K562 (cell line): Measurements from ENCODE around the gene ZKSCAN3. TPM values are rescaled to one million over a fixed set of nuclear protein-coding genes. Genes with fewer than 3 reads are reported as not detected.

Experiments
- ATF6 ChIP-seq: sonication (generic); formaldehyde crosslinking; IDR thresholded peaks from 2 replicates; pipeline ENCODE4 v1.4.0; 2020; ENCODE audit warnings: mild to moderate bottlenecking, missing genetic modification reagents
- HDAC3 ChIP-seq: fragments of 450-650 bp; IDR thresholded peaks from 2 replicates; pipeline ENCODE4 v1.6.1; 2018; ENCODE audit warnings: borderline replicate concordance, mild to moderate bottlenecking, moderate library complexity; ENCODE audit not compliant: partially characterized antibody
- IRF2 ChIP-seq: sonication (generic); formaldehyde crosslinking; IDR thresholded peaks from 2 replicates; pipeline ENCODE4 v1.8.1; 2022; ENCODE audit warnings: mild to moderate bottlenecking, missing genetic modification reagents
- POLR2H ChIP-seq: IDR thresholded peaks from 2 replicates; pipeline ENCODE4 v1.6.1; 2016; ENCODE audit warnings: missing genetic modification characterization, low read depth, mild to moderate bottlenecking, control low read depth, missing compliant biosample characterization, moderate library complexity
- ZNF407 ChIP-seq: fragments of 450-650 bp; IDR thresholded peaks from 2 replicates; pipeline ENCODE4 v1.6.1; 2016; ENCODE audit warnings: low read depth
- polyA plus RNA-seq, 8 experiments: library from polyadenylated mRNA; depleted of rRNA in 4 of 8; stranded (reverse) in 5 of 8; unstranded in 3 of 8; fragments of >200 nt; fragmentation: Nextera tagmentation in 2 of 8; fragmentation: Illumina TruSeq in 1 of 8; extraction: Ambion mirVana in 2 of 8; extraction: Trizol in 1 of 8; gene quantifications; 2 replicates each; pipeline versions ENCODE4 v1.2.1 to v1.2.3, GENCODE V29; 2011 to 2014; ENCODE audit warnings: inconsistent platforms in 1 of 8, missing spikeins in 1 of 8
- total RNA-seq, 7 experiments: library from RNA; depleted of rRNA in 6 of 7; stranded (reverse); fragments of >200 nt in 6 of 7; fragmentation: Illumina TruSeq in 2 of 7; extraction: Trizol in 2 of 7; gene quantifications; 2 replicates each; pipeline versions ENCODE4 v1.2.1 to v1.2.3, GENCODE V29; 2011 to 2021; ENCODE audit warnings: low replicate concordance in 1 of 7
- TF ChIP-seq, protein P1 (sequence below): sonication (generic); formaldehyde crosslinking; IDR thresholded peaks from 2 replicates; pipeline ENCODE4 v1.8.0; 2023; ENCODE audit warnings: missing genetic modification reagents, mild to moderate bottlenecking, borderline replicate concordance
- TF ChIP-seq, protein P2 (sequence below), 2 experiments: fragments of 450-650 bp in 1 of 2; sonication (generic) in 1 of 2; formaldehyde crosslinking in 1 of 2; IDR thresholded peaks in 1 of 2; conservative IDR thresholded peaks in 1 of 2; 2 replicates each; pipeline versions ENCODE4 v1.6.1 to v1.8.1; 2016 to 2023; ENCODE audit warnings: mild to moderate bottlenecking in 2 of 2, moderate library complexity in 2 of 2, inconsistent platforms in 1 of 2, missing genetic modification reagents in 1 of 2

Gene ZKSCAN3
- total and polyA plus RNA-seq, 9 of the 15 experiments (the other 6 are each of a cell fraction or from before 2014, with no cell fraction given): 3.0 to 12.4 (median 10.2) TPM

- no peak for TF ChIP-seq ZNF407
- no peak for TF ChIP-seq IRF2
- peak; percentile 89 for TF ChIP-seq ATF6 (CRISPR knock-in tag)
- TF ChIP-seq, protein P1, sequence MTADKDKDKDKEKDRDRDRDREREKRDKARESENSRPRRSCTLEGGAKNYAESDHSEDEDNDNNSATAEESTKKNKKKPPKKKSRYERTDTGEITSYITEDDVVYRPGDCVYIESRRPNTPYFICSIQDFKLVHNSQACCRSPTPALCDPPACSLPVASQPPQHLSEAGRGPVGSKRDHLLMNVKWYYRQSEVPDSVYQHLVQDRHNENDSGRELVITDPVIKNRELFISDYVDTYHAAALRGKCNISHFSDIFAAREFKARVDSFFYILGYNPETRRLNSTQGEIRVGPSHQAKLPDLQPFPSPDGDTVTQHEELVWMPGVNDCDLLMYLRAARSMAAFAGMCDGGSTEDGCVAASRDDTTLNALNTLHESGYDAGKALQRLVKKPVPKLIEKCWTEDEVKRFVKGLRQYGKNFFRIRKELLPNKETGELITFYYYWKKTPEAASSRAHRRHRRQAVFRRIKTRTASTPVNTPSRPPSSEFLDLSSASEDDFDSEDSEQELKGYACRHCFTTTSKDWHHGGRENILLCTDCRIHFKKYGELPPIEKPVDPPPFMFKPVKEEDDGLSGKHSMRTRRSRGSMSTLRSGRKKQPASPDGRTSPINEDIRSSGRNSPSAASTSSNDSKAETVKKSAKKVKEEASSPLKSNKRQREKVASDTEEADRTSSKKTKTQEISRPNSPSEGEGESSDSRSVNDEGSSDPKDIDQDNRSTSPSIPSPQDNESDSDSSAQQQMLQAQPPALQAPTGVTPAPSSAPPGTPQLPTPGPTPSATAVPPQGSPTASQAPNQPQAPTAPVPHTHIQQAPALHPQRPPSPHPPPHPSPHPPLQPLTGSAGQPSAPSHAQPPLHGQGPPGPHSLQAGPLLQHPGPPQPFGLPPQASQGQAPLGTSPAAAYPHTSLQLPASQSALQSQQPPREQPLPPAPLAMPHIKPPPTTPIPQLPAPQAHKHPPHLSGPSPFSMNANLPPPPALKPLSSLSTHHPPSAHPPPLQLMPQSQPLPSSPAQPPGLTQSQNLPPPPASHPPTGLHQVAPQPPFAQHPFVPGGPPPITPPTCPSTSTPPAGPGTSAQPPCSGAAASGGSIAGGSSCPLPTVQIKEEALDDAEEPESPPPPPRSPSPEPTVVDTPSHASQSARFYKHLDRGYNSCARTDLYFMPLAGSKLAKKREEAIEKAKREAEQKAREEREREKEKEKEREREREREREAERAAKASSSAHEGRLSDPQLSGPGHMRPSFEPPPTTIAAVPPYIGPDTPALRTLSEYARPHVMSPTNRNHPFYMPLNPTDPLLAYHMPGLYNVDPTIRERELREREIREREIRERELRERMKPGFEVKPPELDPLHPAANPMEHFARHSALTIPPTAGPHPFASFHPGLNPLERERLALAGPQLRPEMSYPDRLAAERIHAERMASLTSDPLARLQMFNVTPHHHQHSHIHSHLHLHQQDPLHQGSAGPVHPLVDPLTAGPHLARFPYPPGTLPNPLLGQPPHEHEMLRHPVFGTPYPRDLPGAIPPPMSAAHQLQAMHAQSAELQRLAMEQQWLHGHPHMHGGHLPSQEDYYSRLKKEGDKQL (CRISPR knock-in tag): no peak
- peak; percentile 80 for TF ChIP-seq HDAC3
- TF ChIP-seq, protein P2, sequence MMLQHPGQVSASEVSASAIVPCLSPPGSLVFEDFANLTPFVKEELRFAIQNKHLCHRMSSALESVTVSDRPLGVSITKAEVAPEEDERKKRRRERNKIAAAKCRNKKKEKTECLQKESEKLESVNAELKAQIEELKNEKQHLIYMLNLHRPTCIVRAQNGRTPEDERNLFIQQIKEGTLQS (IDR thresholded peaks at IDR 0.05): 0 out of 2 replicates have a peak, but pooled peaks have one; percentile 14
- TF ChIP-seq, protein P2 (CRISPR knock-in tag; conservative IDR thresholded peaks at IDR 0.05): no peak; the same call in 1 of the 2 replicates
- peak; percentile 93 for TF ChIP-seq POLR2H
Measured at GRCh38 chr6:28399350-28400121, 49.8 kb downstream of the ZKSCAN3 start, which contains the start of gene ZSCAN12 (continued).
